Measurements from ENCODE around the gene RDH12.

GRCh38 chr14:67762051-67762450, 60.4 kb downstream of the RDH12 start:
- TF ChIP-seq EZH2 (IDR thresholded peaks at IDR 0.05; ENCODE audit: borderline replicate concordance, low read length) (no peak), CTCF (IDR thresholded peaks at IDR 0.05; ENCODE audit: low read length) (no peak)

All from OCI-LY1 (cell line).